Dermis blood vessel endothelial cell (primary cell): ENCODE data around the gene MAP1LC3B2. TPM values are rescaled to one million over a fixed set of nuclear protein-coding genes. Genes with fewer than 3 reads are reported as not detected.
A peak's percentile ranks its signal among the peaks of the same experiment; 100 is the strongest.

ENCODE experiments used
- DNase-seq: peaks from one replicate; pipeline ENCODE4 v3.0.0; 2010
- total RNA-seq: library from RNA; depleted of rRNA; stranded (reverse); fragments of >200 nt; gene quantifications from 2 replicates; pipeline ENCODE4 v1.2.3, GENCODE V29; 2014

Gene MAP1LC3B2
- total RNA-seq, 1 donor from 2014 or later = not detected

- no peak for DNase-seq
These were observed 21.0 kb upstream of the MAP1LC3B2 start for GRCh38 chr12:116538076-116538591.

- no peak for DNase-seq
These were observed 20.4 kb upstream of the MAP1LC3B2 start for GRCh38 chr12:116538682-116539305.

GRCh38 chr12:116539361-116539771 lies 19.8 kb upstream of the MAP1LC3B2 start:
- DNase-seq = peak; percentile 53

GRCh38 chr12:116539905-116540482 lies 19.2 kb upstream of the MAP1LC3B2 start:
- DNase-seq = peak; percentile 62

GRCh38 chr12:116540622-116541152 lies 18.5 kb upstream of the MAP1LC3B2 start:
- DNase-seq = no peak

GRCh38 chr12:116541547-116542344 lies 17.4 kb upstream of the MAP1LC3B2 start:
- DNase-seq = no peak

GRCh38 chr12:116542345-116542956 lies 16.7 kb upstream of the MAP1LC3B2 start:
- peak; percentile 42 for DNase-seq

GRCh38 chr12:116544656-116545055 lies 14.5 kb upstream of the MAP1LC3B2 start:
- no peak for DNase-seq

GRCh38 chr12:116545144-116545543 lies 14.0 kb upstream of the MAP1LC3B2 start:
- no peak for DNase-seq

- no peak for DNase-seq
These were observed 13.2 kb upstream of the MAP1LC3B2 start for GRCh38 chr12:116545936-116546335.

GRCh38 chr12:116547955-116548501 lies 11.2 kb upstream of the MAP1LC3B2 start:
- DNase-seq = peak; percentile 33

- DNase-seq = no peak
These were observed 9.2 kb upstream of the MAP1LC3B2 start for GRCh38 chr12:116549993-116550392.

- DNase-seq = no peak
These were observed 8.0 kb upstream of the MAP1LC3B2 start for GRCh38 chr12:116551151-116551550.

- no peak for DNase-seq
These were observed 7.6 kb upstream of the MAP1LC3B2 start for GRCh38 chr12:116551619-116551951.

- peak; percentile 49 for DNase-seq
These were observed 7.0 kb upstream of the MAP1LC3B2 start for GRCh38 chr12:116551952-116552772.

GRCh38 chr12:116552773-116553373 lies 6.3 kb upstream of the MAP1LC3B2 start:
- DNase-seq = no peak

- DNase-seq = no peak
These were observed 2.7 kb upstream of the MAP1LC3B2 start for GRCh38 chr12:116556356-116556952.

GRCh38 chr12:116556964-116557698 lies 2.0 kb upstream of the MAP1LC3B2 start:
- no peak for DNase-seq

GRCh38 chr12:116558280-116559161 lies 660 bp upstream of the MAP1LC3B2 start:
- DNase-seq = no peak
